HEK293 (cell line): ENCODE results near the gene ZNF22.

ENCODE experiments used
- CTCF ChIA-PET: fragments of 350-600 bp; formaldehyde crosslinking; extraction: SDS; loops from one replicate; lab custom pipeline; 2021; ENCODE audit warnings: antibody characterized with exemption; lab: Yijun Ruan, JAX
- POLR2A ChIA-PET: fragments of 300-600 bp; formaldehyde crosslinking; extraction: SDS; loops from one replicate; lab custom pipeline; 2020; ENCODE audit warnings: antibody characterized with exemption, inconsistent platforms; lab: Yijun Ruan, JAX
- H3K27ac ChIP-seq: fragments of 200-500 bp; sonication (Bioruptor generic); 2 replicates; pipeline ENCODE4 v1.5.1; 2014; ENCODE audit warnings: low read depth, low read length, control low read depth, inconsistent platforms; ENCODE audit errors: extremely low read depth
- H3K36me3 ChIP-seq, 2 experiments: fragments of 200-500 bp in 1 of 2; sonication (Bioruptor generic) in 1 of 2; 1 replicate in 1 of 2; 2 replicates in 1 of 2; pipeline ENCODE4 v1.5.1; 2014 to 2017; ENCODE audit warnings: inconsistent platforms in 2 of 2, low read length in 2 of 2; ENCODE audit not compliant: control insufficient read depth in 2 of 2, insufficient read depth in 1 of 2
- H3K4me1 ChIP-seq: fragments of 200-500 bp; sonication (Bioruptor generic); 2 replicates; pipeline ENCODE4 v1.5.1; 2014; ENCODE audit warnings: mild to moderate bottlenecking, low read length, inconsistent platforms; ENCODE audit not compliant: control insufficient read depth, insufficient read depth
- H3K4me3 ChIP-seq: 2 replicates; pipeline ENCODE4 v1.5.1; 2011; ENCODE audit warnings: low read depth, mild to moderate bottlenecking, control low read depth, low read length, moderate library complexity
- H3K9me3 ChIP-seq: fragments of 200-500 bp; sonication (Bioruptor generic); 2 replicates; pipeline ENCODE4 v1.5.1; 2014; ENCODE audit warnings: low read depth, low read length, inconsistent platforms; ENCODE audit not compliant: control insufficient read depth, insufficient read depth
- BCL11A ChIP-seq: fragments of 450-650 bp; formaldehyde crosslinking; IDR thresholded peaks from 2 replicates; pipeline ENCODE4 v1.5.1; 2016; ENCODE audit warnings: low read depth, missing biosample characterization, missing genetic modification characterization
- CTCF ChIP-seq: fragments of 450-650 bp; formaldehyde crosslinking; IDR thresholded peaks from 2 replicates; pipeline ENCODE4 v1.5.1; 2016; ENCODE audit warnings: missing biosample characterization, missing genetic modification characterization
- GLIS2 ChIP-seq: fragments of 450-650 bp; formaldehyde crosslinking; IDR thresholded peaks from 2 replicates; pipeline ENCODE4 v1.5.1; 2016; ENCODE audit warnings: missing biosample characterization, missing genetic modification characterization
- HIC1 ChIP-seq: fragments of 450-650 bp; formaldehyde crosslinking; IDR thresholded peaks from 2 replicates; pipeline ENCODE4 v1.5.1; 2016; ENCODE audit warnings: missing biosample characterization, missing genetic modification characterization
- TRIM28 ChIP-seq: IDR thresholded peaks from 2 replicates; pipeline ENCODE4 v1.6.1; 2011; ENCODE audit warnings: low read length, control low read depth, borderline replicate concordance
- ZNF10 ChIP-seq: fragments of 450-650 bp; formaldehyde crosslinking; IDR thresholded peaks from 2 replicates; pipeline ENCODE4 v1.5.1; 2017; ENCODE audit warnings: missing biosample characterization, missing genetic modification characterization
- ZNF114 ChIP-seq: fragments of 450-650 bp; formaldehyde crosslinking; IDR thresholded peaks from 2 replicates; pipeline ENCODE4 v1.5.0; 2017; ENCODE audit warnings: missing biosample characterization, missing genetic modification characterization
- ZNF311 ChIP-seq: fragments of 450-650 bp; formaldehyde crosslinking; IDR thresholded peaks from 2 replicates; pipeline ENCODE4 v1.5.1; 2017; ENCODE audit warnings: missing biosample characterization, missing genetic modification characterization, borderline replicate concordance
- ZNF37A ChIP-seq: fragments of 450-650 bp; IDR thresholded peaks from 2 replicates; pipeline ENCODE4 v1.5.1; 2018; ENCODE audit warnings: missing biosample characterization, missing genetic modification characterization
- ZNF398 ChIP-seq: fragments of 450-650 bp; formaldehyde crosslinking; IDR thresholded peaks from 2 replicates; pipeline ENCODE4 v1.5.1; 2017; ENCODE audit warnings: missing biosample characterization, missing genetic modification characterization
- ZNF518A ChIP-seq: fragments of 450-650 bp; formaldehyde crosslinking; conservative IDR thresholded peaks from 2 replicates; pipeline ENCODE4 v1.5.1; 2016; ENCODE audit warnings: low read depth, missing biosample characterization, missing genetic modification characterization
- ZNF529 ChIP-seq: fragments of 450-650 bp; formaldehyde crosslinking; IDR thresholded peaks from 2 replicates; pipeline ENCODE4 v1.5.1; 2017; ENCODE audit warnings: missing genetic modification characterization, missing biosample characterization; ENCODE audit not compliant: insufficient replicate concordance
- ZNF623 ChIP-seq: fragments of 450-650 bp; formaldehyde crosslinking; IDR thresholded peaks from 2 replicates; pipeline ENCODE4 v1.5.1; 2016; ENCODE audit warnings: missing biosample characterization, missing genetic modification characterization
- ZNF791 ChIP-seq: fragments of 450-650 bp; formaldehyde crosslinking; IDR thresholded peaks from 2 replicates; pipeline ENCODE4 v1.5.1; 2016; ENCODE audit warnings: missing biosample characterization, missing genetic modification characterization
- TF ChIP-seq, protein P1 (sequence below): fragments of 450-650 bp; formaldehyde crosslinking; IDR thresholded peaks from 2 replicates; pipeline ENCODE4 v1.5.1; 2016; ENCODE audit warnings: missing biosample characterization, missing genetic modification characterization
- TF ChIP-seq, protein P2 (sequence below): fragments of 450-650 bp; formaldehyde crosslinking; IDR thresholded peaks from 2 replicates; pipeline ENCODE4 v1.5.1; 2016; ENCODE audit warnings: missing biosample characterization, missing genetic modification characterization
- TF ChIP-seq, protein P3 (sequence below): fragments of 450-650 bp; formaldehyde crosslinking; IDR thresholded peaks from 2 replicates; pipeline ENCODE4 v1.5.1; 2016; ENCODE audit warnings: missing biosample characterization, missing genetic modification characterization

ZNF22 gene

GRCh38 chr10:44963772-44964633 lies 36.7 kb upstream of the ZNF22 start (continued):
- TF ChIP-seq ZNF529 (tag by site-specific recombination) (no peak), ZNF10 (no peak)
- TF ChIP-seq, all 188 proteins: peak for 4

DNA sequence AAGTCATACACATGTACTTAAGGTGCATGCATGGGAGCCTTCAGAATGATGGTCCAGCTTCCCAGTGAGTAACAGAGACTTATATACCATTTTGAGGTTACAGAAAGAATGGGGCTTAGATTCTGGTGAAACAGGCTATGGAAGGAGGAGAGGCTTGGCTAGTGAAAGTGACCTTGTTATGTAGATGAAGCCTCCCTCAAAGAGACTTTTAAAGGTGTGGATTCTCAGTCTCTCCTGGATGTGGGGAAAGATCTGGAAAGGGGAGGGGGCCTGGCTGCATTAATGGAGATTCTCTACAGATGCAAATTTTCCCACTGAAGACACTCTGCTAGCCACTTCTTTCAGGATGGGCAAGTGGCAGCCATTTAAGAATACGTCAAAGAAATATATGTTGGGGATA lies 35.6 kb upstream of the ZNF22 start:
- POLR2A ChIA-PET: interaction anchor here (3.8 kb wide), 1 partner anchor 11 kb away, joined by 12 read pairs; no protein-coding TSS in a partner anchor
- no peaks in the 10 kb centered on the region for H3K36me3 ChIP-seq
- H3K27ac ChIP-seq: no peak overlapping the region
- H3K9me3 ChIP-seq: no peaks in the 10 kb centered on the region
- H3K4me3 ChIP-seq: no peak overlapping the region
- CTCF ChIA-PET: interaction anchor here (2.1 kb wide), 1 partner anchor 11 kb away, joined by 7 read pairs; no protein-coding TSS in a partner anchor
- H3K4me1 ChIP-seq: peaks cover 8% of the 10 kb centered on the region; the same call in 1 of the 2 replicates
- TF ChIP-seq TRIM28 (no peak), GLIS2 (tag by site-specific recombination) (no peak), ZNF37A (no peak), BCL11A (tag by site-specific recombination) (no peak), ZNF518A (tag by site-specific recombination) (no peak), HIC1 (tag by site-specific recombination) (no peak), CTCF (no peak), ZNF791 (tag by site-specific recombination) (no peak), ZNF623 (tag by site-specific recombination) (no peak), ZNF114 (tag by site-specific recombination) (no peak), ZNF311 (tag by site-specific recombination) (no peak), ZNF398 (tag by site-specific recombination) (no peak)
- TF ChIP-seq, protein P1, sequence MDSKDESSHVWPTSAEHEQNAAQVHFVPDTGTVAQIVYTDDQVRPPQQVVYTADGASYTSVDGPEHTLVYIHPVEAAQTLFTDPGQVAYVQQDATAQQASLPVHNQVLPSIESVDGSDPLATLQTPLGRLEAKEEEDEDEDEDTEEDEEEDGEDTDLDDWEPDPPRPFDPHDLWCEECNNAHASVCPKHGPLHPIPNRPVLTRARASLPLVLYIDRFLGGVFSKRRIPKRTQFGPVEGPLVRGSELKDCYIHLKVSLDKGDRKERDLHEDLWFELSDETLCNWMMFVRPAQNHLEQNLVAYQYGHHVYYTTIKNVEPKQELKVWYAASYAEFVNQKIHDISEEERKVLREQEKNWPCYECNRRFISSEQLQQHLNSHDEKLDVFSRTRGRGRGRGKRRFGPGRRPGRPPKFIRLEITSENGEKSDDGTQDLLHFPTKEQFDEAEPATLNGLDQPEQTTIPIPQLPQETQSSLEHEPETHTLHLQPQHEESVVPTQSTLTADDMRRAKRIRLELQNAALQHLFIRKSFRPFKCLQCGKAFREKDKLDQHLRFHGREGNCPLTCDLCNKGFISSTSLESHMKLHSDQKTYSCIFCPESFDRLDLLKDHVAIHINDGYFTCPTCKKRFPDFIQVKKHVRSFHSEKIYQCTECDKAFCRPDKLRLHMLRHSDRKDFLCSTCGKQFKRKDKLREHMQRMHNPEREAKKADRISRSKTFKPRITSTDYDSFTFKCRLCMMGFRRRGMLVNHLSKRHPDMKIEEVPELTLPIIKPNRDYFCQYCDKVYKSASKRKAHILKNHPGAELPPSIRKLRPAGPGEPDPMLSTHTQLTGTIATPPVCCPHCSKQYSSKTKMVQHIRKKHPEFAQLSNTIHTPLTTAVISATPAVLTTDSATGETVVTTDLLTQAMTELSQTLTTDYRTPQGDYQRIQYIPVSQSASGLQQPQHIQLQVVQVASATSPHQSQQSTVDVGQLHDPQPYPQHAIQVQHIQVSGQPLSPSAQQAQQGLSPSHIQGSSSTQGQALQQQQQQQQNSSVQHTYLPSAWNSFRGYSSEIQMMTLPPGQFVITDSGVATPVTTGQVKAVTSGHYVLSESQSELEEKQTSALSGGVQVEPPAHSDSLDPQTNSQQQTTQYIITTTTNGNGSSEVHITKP (tag by site-specific recombination): no peak
- TF ChIP-seq, protein P2, sequence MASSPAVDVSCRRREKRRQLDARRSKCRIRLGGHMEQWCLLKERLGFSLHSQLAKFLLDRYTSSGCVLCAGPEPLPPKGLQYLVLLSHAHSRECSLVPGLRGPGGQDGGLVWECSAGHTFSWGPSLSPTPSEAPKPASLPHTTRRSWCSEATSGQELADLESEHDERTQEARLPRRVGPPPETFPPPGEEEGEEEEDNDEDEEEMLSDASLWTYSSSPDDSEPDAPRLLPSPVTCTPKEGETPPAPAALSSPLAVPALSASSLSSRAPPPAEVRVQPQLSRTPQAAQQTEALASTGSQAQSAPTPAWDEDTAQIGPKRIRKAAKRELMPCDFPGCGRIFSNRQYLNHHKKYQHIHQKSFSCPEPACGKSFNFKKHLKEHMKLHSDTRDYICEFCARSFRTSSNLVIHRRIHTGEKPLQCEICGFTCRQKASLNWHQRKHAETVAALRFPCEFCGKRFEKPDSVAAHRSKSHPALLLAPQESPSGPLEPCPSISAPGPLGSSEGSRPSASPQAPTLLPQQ (tag by site-specific recombination): no peak
- TF ChIP-seq, protein P3, sequence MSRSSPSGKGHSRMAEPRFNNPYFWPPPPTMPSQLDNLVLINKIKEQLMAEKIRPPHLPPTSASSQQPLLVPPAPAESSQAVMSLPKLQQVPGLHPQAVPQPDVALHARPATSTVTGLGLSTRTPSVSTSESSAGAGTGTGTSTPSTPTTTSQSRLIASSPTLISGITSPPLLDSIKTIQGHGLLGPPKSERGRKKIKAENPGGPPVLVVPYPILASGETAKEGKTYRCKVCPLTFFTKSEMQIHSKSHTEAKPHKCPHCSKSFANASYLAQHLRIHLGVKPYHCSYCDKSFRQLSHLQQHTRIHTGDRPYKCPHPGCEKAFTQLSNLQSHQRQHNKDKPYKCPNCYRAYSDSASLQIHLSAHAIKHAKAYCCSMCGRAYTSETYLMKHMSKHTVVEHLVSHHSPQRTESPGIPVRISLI (tag by site-specific recombination): no peak
